ENCODE results near the gene COL15A1.
A peak's percentile ranks its signal among the peaks of the same experiment; 100 is the strongest.

COL15A1 gene

DNA sequence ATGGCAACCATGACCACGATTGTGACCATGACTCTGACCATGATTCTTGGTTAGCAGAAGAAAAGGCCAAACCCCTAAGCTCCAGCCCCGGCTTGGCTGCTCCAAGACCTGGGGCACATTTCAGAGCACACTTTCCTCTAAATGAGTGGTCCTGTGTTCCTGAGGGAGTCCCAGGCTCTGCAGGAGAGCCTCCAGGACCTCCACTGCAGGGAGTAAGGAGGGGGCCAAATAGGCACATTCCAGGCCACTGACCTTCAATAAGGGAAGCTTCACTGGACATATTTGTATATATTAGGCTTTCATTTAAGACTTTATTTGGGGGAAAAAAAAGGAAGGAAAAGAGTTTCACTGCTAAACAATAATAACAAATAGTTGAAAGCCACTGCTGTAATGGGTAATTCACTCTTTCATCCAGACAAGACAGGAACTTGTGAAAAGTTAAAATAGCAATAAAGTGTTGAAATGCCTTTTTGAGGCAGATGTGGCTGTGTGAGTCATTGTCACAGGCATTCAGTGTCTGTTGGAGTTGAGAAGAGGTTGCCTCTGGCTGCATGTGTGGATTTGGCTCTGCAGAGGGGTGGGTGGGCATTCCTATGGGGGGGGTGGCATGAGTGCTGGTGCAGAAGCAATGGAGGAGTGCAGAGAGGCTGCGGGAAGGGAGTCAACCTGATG is 97.3 kb downstream of the COL15A1 start:
- peak; percentile 58 for DNase-seq

GRCh38 chr9:99041618-99042017 is 97.9 kb downstream of the COL15A1 start:
- DNase-seq, result no peak

- DNase-seq, result no peak
These were observed 98.9 kb downstream of the COL15A1 start for GRCh38 chr9:99042620-99043019.

- DNase-seq, result no peak
These were observed 101.1 kb downstream of the COL15A1 start for GRCh38 chr9:99044827-99045226.

- DNase-seq, result no peak
These were observed 102.4 kb downstream of the COL15A1 start for GRCh38 chr9:99046068-99046467.

GRCh38 chr9:99046542-99047071 is 102.9 kb downstream of the COL15A1 start:
- DNase-seq, result no peak

GRCh38 chr9:99049228-99049627 is 105.5 kb downstream of the COL15A1 start:
- DNase-seq, result no peak

DNA sequence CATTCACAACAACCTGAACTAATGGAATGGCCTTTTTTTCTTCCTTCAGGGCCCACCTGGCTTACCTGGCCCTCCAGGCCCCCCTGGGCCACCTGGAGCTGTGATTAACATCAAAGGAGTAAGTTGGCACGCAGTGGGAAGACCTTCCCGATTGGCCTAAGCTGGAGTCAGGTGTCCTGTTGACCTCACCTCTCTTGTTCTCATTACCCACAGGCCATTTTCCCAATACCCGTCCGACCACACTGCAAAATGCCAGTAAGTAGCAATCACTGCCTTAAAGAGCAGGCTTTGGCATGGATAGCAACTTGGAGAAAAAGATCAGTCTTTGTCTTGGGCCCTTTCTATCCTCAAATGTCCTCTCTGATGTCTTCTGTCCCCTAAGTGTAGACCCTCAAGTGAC is 105.9 kb downstream of the COL15A1 start:
- DNase-seq, result no peak

DNA sequence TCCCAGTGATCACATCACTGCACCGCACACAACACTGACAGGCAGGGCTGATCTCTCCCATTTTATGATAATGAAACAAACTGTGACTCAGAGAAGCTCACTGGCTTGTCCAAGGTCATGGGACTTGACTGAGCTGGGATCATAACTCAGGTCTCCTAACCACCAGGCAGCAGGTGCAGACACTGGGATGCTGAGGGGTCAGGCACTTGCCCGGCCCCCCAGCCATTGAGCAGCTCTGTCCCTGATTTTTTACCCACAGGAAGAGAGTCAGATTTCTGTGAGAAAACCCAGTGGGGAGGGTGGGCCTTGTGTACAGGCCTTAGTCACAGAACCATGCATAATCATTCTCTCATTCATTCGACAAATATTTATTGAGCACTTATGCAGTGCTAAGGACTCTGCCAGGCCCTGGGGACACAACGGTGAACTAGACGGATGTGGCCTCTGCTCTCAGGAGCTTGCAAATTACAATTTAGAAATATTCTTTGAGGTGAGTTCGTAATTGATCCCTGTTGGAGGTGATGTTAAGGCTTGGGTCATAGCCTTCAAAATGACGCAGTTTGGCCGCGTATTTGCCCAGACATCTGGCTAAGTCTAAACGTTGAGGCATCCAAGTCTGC is 106.7 kb downstream of the COL15A1 start:
- no peak for DNase-seq

- no peak for DNase-seq
These were observed 107.2 kb downstream of the COL15A1 start for GRCh38 chr9:99050924-99051323.

- DNase-seq, result no peak
These were observed 107.7 kb downstream of the COL15A1 start for GRCh38 chr9:99051406-99051805.

DNA sequence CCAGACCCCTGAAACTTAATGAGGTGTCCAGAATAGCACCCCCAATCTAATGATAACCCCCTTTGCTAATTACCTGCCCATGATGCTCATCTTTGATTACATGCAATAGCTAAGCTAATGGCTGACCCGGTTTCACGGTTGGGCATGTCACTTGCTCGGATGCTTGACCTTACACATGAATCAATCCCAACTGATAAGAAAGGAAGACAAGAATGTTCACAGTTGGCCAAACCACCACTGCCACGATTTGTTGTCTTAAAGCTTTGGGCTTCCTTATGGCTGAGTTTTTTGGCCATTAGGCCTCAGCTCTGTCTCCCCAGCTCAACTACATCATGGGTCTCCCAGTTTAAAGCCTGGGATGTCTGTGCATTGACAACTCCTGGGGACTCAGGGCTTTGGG is 108.1 kb downstream of the COL15A1 start:
- no peak for DNase-seq

DNA sequence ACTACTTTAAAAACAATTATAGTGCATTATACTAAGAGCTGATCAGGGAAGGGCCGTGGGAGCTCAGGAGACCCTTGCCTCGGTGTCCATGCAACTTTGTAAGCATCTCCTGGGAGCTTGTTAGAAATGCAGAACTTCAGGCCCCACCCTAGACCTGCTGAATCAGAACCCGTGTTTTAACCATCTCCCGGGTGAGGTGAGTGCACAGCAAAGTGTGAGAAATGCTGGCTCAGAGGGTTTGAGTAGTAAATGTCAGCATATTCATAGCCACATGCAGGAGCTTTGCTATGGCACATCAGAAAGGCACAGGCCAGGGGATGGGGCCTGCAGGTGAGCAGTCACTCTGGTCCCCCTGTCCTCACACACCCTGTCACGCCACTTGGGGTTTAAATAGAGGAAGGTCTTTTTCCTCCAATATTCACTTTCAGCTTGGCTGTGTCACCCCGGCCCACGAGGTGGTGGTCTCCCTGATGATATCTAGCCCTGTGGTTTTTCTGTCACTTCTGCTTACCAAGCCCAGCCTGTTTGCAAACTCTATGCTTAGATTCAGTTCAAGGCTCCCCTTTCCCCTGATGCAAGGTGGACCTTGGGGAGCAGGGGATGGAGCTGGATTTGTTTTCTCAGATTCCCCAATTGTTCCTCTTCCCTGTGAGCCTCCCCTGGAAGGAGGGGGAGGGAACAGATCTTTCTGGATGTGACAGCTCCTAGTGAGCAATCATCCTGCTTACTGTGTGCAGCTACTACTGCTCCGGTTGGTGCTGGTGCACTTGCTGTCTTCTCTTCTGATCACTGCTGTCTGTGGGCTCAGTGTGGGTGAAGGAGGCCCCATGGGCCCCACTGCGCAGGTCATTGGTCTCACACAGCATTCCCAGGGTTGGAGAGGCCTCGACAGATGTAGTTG is 109.4 kb downstream of the COL15A1 start:
- peak; percentile 16 for DNase-seq

DNA sequence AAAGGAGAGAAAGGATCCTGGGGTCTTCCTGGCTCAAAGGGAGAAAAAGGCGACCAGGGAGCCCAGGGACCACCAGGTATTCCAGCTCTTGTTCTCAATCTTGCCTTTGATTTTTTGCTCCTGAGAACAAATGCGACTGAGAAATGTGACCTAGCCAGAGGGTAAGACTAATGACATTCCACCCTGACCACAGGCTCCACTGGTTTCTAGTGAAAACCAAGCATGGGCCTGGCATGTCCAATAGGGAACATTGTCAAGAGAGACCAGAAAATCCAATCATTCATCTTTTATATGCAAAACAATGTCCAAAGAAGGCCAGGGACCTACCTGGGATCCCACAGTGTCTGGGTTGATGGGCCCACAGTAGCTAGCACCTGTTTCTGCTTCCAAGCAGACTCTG is 110.9 kb downstream of the COL15A1 start:
- no peak for DNase-seq

- DNase-seq, result no peak
These were observed 111.7 kb downstream of the COL15A1 start for GRCh38 chr9:99055384-99055783.

- no peak for DNase-seq
These were observed 112.5 kb downstream of the COL15A1 start for GRCh38 chr9:99056186-99056585.

DNA sequence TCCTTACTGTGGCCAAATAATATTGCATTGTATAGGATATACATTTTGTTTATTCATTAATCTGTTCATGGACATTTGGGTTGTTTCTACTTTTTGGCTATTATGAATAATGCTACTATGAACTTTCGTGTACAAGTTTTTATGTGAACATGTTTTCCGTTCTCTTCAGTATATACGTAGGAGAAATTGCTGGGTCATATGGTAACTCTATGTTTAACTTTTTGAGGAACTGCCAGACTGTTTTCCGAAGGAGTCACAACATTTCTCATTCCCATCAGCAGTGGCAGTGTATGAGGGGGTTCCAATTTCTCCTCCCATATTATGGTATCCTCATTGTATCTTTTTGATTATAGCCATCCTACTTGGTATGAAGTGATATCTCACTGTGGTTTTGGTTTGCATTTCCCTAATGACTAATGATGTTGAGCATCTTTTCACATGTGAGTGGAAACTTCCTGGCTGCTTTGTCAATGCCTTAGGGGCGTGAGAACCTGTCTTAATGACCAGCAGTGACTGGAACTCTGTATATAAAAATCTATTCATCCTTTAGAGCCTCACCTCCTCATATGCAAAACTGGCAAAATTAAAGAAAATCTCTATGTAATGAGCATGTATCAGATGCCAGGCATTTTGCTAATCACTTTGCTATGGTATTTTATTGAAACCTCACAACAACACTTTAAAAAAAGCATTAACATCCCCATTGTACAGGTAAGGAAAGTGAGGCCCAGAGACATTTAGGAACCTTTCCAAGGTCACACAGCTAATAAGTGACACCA is 113.4 kb downstream of the COL15A1 start:
- no peak for DNase-seq

GRCh38 chr9:99057665-99058625 is 114.2 kb downstream of the COL15A1 start:
- peak; percentile 89 for DNase-seq

DNA sequence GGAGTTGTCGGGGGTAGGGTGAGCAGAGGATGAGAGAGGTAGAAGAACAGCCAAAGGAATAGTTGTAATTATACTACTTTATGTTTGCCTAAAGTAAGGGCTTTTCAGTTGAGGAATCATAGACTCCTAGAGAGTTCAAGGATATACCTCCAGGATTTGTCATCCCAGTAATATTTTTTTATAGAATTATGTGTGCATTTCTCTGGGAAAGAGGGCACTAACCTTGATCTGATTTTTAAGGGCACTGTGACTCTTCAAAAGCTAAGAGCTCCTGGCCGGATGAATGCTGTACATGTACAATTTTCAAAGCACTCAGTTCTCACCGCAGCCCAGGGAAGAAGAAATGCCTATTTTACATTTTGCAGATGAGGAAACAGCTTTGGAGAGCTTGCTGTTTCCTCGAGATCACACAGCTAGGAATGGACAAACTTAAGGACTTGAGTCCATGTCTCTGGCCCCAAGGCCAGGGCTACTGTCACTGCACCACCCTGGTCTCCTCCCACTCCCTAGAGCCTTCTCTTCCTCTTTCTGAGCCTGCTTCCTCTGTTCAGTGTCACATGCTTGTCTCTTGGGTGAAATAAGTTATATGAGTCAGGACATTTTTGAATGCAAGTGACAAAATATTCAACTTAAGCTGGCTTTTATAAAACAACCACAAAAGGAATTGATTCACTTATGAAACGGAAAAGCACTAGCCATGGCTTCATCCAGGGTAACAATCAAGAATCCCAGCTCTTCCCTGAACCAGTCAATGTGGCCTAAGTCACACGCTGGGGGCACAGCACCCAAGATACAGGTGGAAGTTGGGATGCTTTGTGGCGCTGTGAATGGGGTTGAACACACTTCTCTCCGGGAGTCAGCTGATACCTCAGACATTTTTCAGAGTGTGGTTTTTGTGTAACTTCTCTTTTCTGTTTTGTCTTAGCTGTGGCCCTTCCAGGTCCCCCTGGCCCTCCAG is 115.5 kb downstream of the COL15A1 start:
- peak; percentile 82 for DNase-seq

DNA sequence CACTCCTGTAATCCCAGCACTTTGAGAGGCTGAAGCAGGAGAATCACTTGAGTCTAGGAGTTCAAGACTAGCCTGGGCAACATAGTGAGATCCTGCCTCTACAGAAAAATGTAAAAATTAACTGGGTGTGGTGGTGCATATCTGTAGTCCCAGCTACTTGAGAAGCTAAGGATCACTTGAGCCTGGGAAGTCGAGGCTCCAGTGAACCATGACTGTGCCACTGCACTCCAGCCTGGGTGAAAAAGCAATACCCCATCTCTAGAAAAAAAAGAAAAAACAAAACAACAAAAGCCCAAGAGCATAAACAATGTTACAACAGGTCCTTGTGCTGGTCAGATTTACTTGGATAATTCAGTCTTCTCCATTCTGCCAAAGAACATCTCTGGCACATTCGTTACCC is 116.9 kb downstream of the COL15A1 start:
- no peak for DNase-seq
